Suprapubic skin (tissue), 4 donors: ENCODE data around the gene TMOD4.

Source experiments
- EP300 ChIP-seq: sonication (generic); formaldehyde crosslinking; IDR thresholded peaks from one replicate; pipeline ENCODE4 v1.6.1; 2017; ENCODE audit warnings: antibody characterized with exemption
- POLR2A ChIP-seq, 2 donors: fragments of 450-650 bp; IDR thresholded peaks; one replicate each; pipeline ENCODE4 v1.6.1; 2017; ENCODE audit warnings: antibody characterized with exemption in 2 of 2, mild to moderate bottlenecking in 2 of 2, moderate library complexity in 2 of 2
- POLR2AphosphoS5 ChIP-seq, 3 donors: sonication (generic); formaldehyde crosslinking; IDR thresholded peaks; one replicate each; pipeline ENCODE4 v1.6.1; 2017; ENCODE audit warnings: antibody characterized with exemption in 3 of 3
- TF ChIP-seq, protein P1 (sequence below), 2 donors: fragments of 200-600 bp in 1 of 2; fragments of 450-650 bp in 1 of 2; sonication (generic) in 1 of 2; IDR thresholded peaks; one replicate each; pipeline ENCODE4 v1.5.1; 2016 to 2019; ENCODE audit warnings: antibody characterized with exemption in 2 of 2, mild to moderate bottlenecking in 1 of 2, moderate library complexity in 1 of 2

DNA sequence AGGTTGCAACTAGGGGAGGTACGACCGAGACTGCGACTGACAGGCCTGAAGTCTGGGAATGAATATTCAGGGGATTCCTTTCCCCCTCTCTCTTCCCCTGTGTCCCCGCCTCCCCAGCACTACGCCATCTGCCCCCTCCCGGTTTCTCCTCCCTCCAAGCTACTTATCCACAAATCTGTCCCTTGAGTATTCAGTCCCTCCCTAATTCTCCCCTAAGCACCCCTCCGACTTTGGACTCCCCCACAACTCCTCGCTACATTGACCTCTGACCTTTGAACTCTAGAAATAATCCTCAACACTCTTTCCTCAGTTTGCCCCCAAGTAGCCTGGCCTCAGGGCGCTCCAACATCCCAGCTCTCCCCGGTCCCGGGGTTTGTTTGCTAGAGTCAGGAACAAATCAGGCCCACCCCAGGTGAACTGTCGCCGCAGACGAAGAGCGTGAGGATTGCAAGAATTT is 10.5 kb downstream of the TMOD4 start:
- TF ChIP-seq, protein P1, sequence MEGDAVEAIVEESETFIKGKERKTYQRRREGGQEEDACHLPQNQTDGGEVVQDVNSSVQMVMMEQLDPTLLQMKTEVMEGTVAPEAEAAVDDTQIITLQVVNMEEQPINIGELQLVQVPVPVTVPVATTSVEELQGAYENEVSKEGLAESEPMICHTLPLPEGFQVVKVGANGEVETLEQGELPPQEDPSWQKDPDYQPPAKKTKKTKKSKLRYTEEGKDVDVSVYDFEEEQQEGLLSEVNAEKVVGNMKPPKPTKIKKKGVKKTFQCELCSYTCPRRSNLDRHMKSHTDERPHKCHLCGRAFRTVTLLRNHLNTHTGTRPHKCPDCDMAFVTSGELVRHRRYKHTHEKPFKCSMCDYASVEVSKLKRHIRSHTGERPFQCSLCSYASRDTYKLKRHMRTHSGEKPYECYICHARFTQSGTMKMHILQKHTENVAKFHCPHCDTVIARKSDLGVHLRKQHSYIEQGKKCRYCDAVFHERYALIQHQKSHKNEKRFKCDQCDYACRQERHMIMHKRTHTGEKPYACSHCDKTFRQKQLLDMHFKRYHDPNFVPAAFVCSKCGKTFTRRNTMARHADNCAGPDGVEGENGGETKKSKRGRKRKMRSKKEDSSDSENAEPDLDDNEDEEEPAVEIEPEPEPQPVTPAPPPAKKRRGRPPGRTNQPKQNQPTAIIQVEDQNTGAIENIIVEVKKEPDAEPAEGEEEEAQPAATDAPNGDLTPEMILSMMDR (IDR thresholded peaks at IDR 0.05) = no peak
- TF ChIP-seq EP300 (no peak), POLR2AphosphoS5 (IDR thresholded peaks at IDR 0.05) (no peak), POLR2A (IDR thresholded peaks at IDR 0.05) (peak in 1 of 2 donors; percentile 23)
